Natural killer cell (primary cell): ENCODE results near the gene FAM114A2. TPM values are rescaled to one million over a fixed set of nuclear protein-coding genes. Genes with fewer than 3 reads are reported as not detected.

Experiments used
- ATAC-seq, 3 donors: fragments of 150-1000 bp in 2 of 3; fragments of 200-7000 bp in 1 of 3; cut with Tn5 transposase; 1 replicate in 1 of 3; 2 replicates in 2 of 3; pipeline ENCODE4 v1.10.0; 2021; ENCODE audit warnings: mild to moderate bottlenecking in 2 of 3, moderate library complexity in 2 of 3
- DNase-seq, 2 donors: peaks; one replicate each; pipeline versions ENCODE4 v3.0.0 to v3.0.0-alpha.2; 2013 to 2021; ENCODE audit warnings: mixed read lengths in 1 of 2
- H3K27ac ChIP-seq: one replicate; pipeline ENCODE4 v1.5.1; 2013; ENCODE audit warnings: mild to moderate bottlenecking, low read length
- H3K27me3 ChIP-seq: one replicate; pipeline ENCODE4 v1.6.1; 2013; ENCODE audit warnings: low read length; ENCODE audit not compliant: control insufficient read depth, insufficient read depth
- H3K36me3 ChIP-seq: one replicate; pipeline ENCODE4 v1.6.1; 2013; ENCODE audit warnings: low read length; ENCODE audit not compliant: control insufficient read depth, insufficient read depth
- H3K4me1 ChIP-seq: one replicate; pipeline ENCODE4 v1.6.1; 2013; ENCODE audit warnings: low read length; ENCODE audit not compliant: control insufficient read depth, insufficient read depth
- H3K4me3 ChIP-seq: one replicate; pipeline ENCODE4 v1.5.1; 2013; ENCODE audit warnings: low read length
- H3K9me3 ChIP-seq: one replicate; pipeline ENCODE4 v1.6.1; 2013; ENCODE audit warnings: low read length; ENCODE audit not compliant: control insufficient read depth, insufficient read depth
- H3K27ac Mint-ChIP-seq, 2 donors: one replicate each; pipeline ENCODE4 v1.8.0; 2022; ENCODE audit warnings: mild to moderate bottlenecking in 2 of 2, mixed read lengths in 2 of 2, moderate library complexity in 1 of 2
- H3K27me3 Mint-ChIP-seq, 2 donors: one replicate each; pipeline ENCODE4 v1.8.0; 2022; ENCODE audit warnings: low read depth in 2 of 2, mixed read lengths in 2 of 2
- H3K36me3 Mint-ChIP-seq: one replicate; pipeline ENCODE4 v1.8.0; 2022; ENCODE audit warnings: mixed read lengths
- H3K4me1 Mint-ChIP-seq, 2 donors: one replicate each; pipeline ENCODE4 v1.8.0; 2022; ENCODE audit warnings: mixed read lengths in 2 of 2
- H3K4me3 Mint-ChIP-seq: one replicate; pipeline ENCODE4 v1.8.0; 2022; ENCODE audit warnings: mild to moderate bottlenecking, moderate library complexity, mixed read lengths
- H3K9me3 Mint-ChIP-seq, 2 donors: one replicate each; pipeline ENCODE4 v1.8.0; 2022; ENCODE audit warnings: mixed read lengths in 2 of 2
- WGBS: methylation state at CpG from one replicate; pipeline ENCODE4 v1.1.7; 2013; ENCODE audit warnings: missing lambda C conversion rate; ENCODE audit not compliant: insufficient coverage; 5-methylcytosine and 5-hydroxymethylcytosine counted together
- intact Hi-C: fragments of 100-400 bp; cut with micrococcal nuclease; formaldehyde crosslinking; loops from one replicate; pipeline ENCODE4 v1.14.2; 2022
- total RNA-seq, 4 donors: library from RNA; stranded (reverse); fragments of 120-200 nt in 1 of 4; gene quantifications; one replicate each; pipeline versions ENCODE4 v1.2.3 to v1.2.4, GENCODE V29; 2013 to 2022
- TF ChIP-seq, protein P1 (sequence below): fragments of 200-600 bp; IDR thresholded peaks from one replicate; pipeline ENCODE4 v1.8.0; 2022; ENCODE audit warnings: antibody characterized with exemption

Gene FAM114A2
- total RNA-seq, 3 donors from 2014 or later (not counting 1 experiment from before 2014, with no cell fraction given): 29.0 to 37.8 (median 29.4) TPM

DNA sequence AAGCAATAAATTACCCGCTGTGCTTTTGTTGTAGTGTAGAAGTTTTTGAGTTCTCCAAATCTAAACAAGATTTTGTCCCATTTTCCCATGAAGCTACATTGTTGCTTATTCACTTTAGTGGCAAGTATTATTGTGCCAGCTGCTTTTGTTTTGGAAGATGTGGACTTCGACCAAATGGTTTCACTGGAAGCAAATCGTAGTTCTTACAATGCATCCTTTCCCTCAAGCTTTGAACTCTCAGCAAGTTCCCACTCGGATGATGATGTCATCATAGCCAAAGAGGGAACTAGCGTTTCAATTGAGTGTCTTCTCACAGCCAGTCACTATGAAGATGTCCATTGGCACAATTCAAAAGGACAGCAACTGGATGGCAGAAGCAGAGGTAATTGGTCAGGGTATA is 10.9 kb upstream of the FAM114A2 start:
- ATAC-seq (no peak), DNase-seq (no peak)
- H3K9me3 Mint-ChIP-seq: no peaks in the 10 kb centered on the region
- Histone ChIP-seq H3K27me3 (no peaks in the 10 kb centered on the region), H3K9me3 (no peaks in the 10 kb centered on the region), H3K27ac (no peak overlapping the region), H3K36me3 (peaks cover 46% of the 10 kb centered on the region), H3K4me1 (peaks cover under 1% of the 10 kb centered on the region), H3K4me3 (no peak overlapping the region)
- H3K4me1 Mint-ChIP-seq: peaks cover 36 to 40% of the 10 kb centered on the region in 2 donors
- no peaks in the 10 kb centered on the region for H3K27me3 Mint-ChIP-seq
- no peak overlapping the region for H3K4me3 Mint-ChIP-seq
- peak overlapping the region in 1 of 2 donors; percentile 64 for H3K27ac Mint-ChIP-seq
- peaks cover 21% of the 10 kb centered on the region for H3K36me3 Mint-ChIP-seq
- 96% methylated on average over 4 of the region's 5 CpGs for WGBS
- intact Hi-C loops: no loop called here
- TF ChIP-seq, protein P1, sequence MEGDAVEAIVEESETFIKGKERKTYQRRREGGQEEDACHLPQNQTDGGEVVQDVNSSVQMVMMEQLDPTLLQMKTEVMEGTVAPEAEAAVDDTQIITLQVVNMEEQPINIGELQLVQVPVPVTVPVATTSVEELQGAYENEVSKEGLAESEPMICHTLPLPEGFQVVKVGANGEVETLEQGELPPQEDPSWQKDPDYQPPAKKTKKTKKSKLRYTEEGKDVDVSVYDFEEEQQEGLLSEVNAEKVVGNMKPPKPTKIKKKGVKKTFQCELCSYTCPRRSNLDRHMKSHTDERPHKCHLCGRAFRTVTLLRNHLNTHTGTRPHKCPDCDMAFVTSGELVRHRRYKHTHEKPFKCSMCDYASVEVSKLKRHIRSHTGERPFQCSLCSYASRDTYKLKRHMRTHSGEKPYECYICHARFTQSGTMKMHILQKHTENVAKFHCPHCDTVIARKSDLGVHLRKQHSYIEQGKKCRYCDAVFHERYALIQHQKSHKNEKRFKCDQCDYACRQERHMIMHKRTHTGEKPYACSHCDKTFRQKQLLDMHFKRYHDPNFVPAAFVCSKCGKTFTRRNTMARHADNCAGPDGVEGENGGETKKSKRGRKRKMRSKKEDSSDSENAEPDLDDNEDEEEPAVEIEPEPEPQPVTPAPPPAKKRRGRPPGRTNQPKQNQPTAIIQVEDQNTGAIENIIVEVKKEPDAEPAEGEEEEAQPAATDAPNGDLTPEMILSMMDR: no peak

- Histone ChIP-seq H3K36me3 (peaks cover 31% of the 10 kb centered on the region), H3K27ac (no peak overlapping the region), H3K9me3 (no peaks in the 10 kb centered on the region), H3K27me3 (no peaks in the 10 kb centered on the region), H3K4me1 (peaks cover 4% of the 10 kb centered on the region), H3K4me3 (no peak overlapping the region)
- Mint-ChIP-seq H3K27me3 (no peaks in the 10 kb centered on the region), H3K4me1 (peaks cover 53 to 54% of the 10 kb centered on the region in 2 donors), H3K36me3 (peaks cover 11% of the 10 kb centered on the region), H3K9me3 (no peaks in the 10 kb centered on the region), H3K4me3 (no peak overlapping the region), H3K27ac (peak overlapping the region; percentile 52 to 74)
- ATAC-seq (no peak), DNase-seq (no peak)
- intact Hi-C loops: no loop called here
- TF ChIP-seq, protein P1: no peak
- WGBS: 77% methylated on average over 3 of the region's 3 CpGs
These were observed 8.6 kb upstream of the FAM114A2 start for GRCh38 chr5:154047324-154047723.

DNA sequence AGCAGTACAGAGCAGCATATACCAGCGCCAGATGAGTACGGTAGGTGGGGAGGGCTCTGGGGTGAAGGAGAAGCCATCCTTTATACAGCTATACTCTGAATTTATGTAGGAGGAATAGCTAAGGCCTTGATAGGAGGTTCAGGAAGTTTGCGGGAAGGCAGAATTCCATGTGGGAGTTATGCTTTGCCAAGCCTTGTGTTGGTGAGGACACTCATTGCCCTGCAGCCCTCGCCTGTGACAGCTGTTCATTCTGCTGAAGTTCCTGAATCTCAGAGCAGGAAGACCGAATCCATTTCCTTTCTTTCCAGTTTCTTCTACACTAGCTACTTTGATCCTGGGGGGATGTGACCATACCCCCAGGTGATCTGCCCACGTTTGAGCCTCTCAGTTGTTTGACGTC is 7.8 kb upstream of the FAM114A2 start:
- Mint-ChIP-seq H3K9me3 (no peaks in the 10 kb centered on the region), H3K27ac (peak overlapping the region; percentile 52 to 74), H3K4me1 (peaks cover 61 to 62% of the 10 kb centered on the region in 2 donors), H3K27me3 (no peaks in the 10 kb centered on the region), H3K36me3 (peaks cover 11% of the 10 kb centered on the region), H3K4me3 (no peak overlapping the region)
- WGBS: 92% methylated on average over 7 of the region's 7 CpGs
- ATAC-seq (no peak), DNase-seq (no peak)
- Histone ChIP-seq H3K27me3 (no peaks in the 10 kb centered on the region), H3K4me3 (no peak overlapping the region), H3K9me3 (no peaks in the 10 kb centered on the region), H3K27ac (no peak overlapping the region), H3K36me3 (peaks cover 25% of the 10 kb centered on the region), H3K4me1 (peaks cover 4% of the 10 kb centered on the region)
- intact Hi-C loops: no loop called here
- TF ChIP-seq, protein P1: no peak

GRCh38 chr5:154044581-154044980 is 5.9 kb upstream of the FAM114A2 start:
- peak overlapping the region; percentile 26 for H3K27ac ChIP-seq
- Mint-ChIP-seq H3K9me3 (no peaks in the 10 kb centered on the region), H3K4me3 (no peak overlapping the region), H3K36me3 (peaks cover 7% of the 10 kb centered on the region), H3K27me3 (no peaks in the 10 kb centered on the region), H3K27ac (peak overlapping the region; percentile 68 to 76), H3K4me1 (peaks cover 70% of the 10 kb centered on the region in 2 donors)
- no peaks in the 10 kb centered on the region for H3K27me3 ChIP-seq
- intact Hi-C loops: no loop called here
- TF ChIP-seq, protein P1: no peak
- peaks cover 4% of the 10 kb centered on the region for H3K4me1 ChIP-seq
- WGBS: no CpG with 5 or more reads among the region's 2 CpGs
- H3K9me3 ChIP-seq: no peaks in the 10 kb centered on the region
- no peak for DNase-seq
- peak; percentile 58 to 66 (median 64) for ATAC-seq
- H3K36me3 ChIP-seq: peaks cover 10% of the 10 kb centered on the region
- H3K4me3 ChIP-seq: no peak overlapping the region
